HG02642 (cell line): Measurements from ENCODE around the gene EVC.

Experiments
- ATAC-seq: cut with Tn5 transposase; IDR thresholded peaks from one replicate; pipeline ENCODE4 v1.9.1; 2021; ENCODE audit warnings: mild to moderate bottlenecking; ENCODE audit not compliant: unreplicated experiment, poor library complexity

EVC gene

DNA sequence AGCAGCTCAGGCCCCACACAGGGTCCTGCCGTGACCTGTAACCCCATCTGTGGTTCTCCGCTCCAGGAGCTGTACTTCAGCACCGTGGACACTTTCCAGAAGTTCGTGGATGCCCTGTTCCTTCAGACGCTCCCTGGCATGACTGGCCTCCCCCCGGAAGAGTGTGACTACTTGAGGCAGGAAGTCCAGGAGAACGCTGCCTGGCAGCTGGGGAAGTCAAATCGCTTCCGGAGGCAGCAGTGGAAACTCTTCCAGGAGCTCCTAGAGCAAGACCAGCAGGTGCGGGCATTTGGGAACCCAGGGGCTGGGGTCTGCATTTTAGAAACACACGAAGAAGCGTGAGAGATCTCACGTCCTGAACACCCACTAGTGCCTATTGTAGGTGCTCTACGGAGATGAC is 72.5 kb downstream of the EVC start:
- no peak for ATAC-seq

DNA sequence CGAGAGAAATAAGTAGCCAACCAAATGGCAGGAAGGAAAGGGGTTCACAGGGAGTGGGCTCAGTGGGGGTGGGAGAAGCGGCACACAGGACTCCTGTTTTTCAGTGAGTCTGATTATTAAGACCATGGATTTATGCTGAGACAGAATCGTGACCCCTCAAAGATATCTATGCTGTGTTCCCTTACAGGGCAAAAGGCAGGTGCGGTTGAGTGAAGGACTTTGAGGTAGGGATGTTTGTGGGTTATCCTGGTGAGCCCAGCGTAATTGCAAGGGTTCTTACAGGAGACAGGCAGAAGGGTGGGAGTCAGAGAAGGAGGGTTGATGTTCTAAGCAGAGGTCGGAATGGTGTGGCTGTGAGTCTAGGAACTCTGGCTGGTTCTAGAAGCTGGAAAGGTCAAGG is 73.0 kb downstream of the EVC start:
- no peak for ATAC-seq

DNA sequence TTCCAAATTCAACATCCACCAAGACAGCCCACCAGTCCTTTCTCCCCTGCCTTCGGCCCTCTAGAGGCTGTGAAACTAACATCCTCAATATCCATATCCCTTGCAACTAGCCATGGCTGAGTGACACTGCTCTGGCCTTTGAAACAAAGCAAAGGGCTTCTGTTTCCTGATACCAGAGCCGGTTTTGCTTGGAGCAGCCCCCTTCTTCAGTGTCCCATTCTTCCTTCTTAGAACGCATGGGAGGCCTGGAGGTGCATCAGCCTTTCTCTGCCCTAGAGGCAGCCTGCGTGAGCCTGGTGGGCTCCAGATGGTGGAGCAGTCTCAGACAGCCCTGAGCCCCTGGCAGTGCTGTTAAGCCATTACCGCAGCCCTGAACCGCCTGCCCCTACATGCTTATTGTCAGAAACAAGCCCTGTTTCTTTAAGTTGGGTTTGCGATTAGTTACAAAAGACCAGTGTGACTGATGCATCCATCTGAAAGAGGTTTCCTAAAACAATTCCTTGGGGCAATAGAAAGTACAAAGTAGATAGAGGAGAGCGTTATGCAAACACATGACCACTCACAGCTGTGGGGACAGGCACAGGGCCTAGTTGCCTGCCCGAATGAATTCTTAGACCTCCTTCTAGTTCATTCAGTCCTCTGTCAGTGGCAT is 74.1 kb downstream of the EVC start:
- no peak for ATAC-seq

DNA sequence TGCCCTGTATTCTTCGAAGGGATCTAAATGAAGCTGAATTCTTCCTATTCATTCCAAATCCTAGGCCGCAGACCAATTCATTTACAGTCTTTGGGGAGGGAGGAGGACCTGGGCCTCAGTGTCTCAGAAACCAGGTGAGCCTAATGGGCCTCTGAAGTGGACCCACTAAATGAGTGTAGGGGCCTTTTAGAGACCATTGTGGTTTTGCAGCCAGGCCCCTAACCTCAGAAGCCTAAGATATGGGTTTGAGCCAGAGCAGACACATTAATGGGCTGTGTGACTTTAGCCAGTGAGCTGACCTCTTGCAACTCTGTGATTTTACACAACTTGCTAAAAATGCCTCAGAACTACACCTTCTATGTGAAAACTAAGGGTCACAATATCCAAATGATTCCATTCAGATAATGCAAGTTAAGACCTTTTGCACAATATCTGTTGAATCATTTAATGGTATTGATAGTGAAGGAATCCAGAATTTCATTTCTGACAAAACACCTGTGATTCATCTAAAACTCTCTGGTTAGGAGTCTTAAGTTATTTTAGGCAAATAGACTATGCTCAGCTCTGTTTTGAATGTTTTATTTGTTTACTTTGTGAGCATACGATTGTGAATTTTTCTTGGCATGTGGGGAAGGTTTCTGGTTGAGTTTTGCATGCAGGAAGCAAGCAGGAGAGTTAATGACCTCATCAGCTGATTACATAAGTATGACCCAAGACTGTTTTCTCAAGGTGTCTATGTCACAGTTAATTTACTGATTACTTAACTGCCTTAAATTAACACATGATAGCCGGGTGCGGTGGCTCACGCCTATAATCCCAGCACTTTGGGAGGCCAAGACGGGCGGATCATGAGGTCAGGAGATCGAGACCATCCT is 75.0 kb downstream of the EVC start:
- ATAC-seq = no peak

DNA sequence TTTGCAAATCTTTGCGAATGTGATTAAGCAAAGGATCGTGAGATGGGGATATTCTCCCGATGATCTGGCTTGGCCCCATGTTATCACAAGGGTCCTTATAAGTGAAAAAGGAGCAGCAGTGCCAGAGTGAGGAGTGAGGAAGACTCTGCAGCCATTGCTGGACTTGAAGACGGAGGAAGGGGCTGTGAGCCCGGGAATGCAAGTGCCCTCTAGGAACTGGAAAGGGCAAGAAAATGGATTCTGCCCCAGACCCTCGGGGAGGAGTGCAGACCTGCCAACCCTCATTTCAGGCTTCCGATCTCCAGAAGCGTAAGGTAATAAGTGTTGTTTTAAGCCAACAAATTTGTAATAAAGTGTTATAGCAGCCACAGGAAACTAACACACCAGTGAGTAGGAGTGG is 76.3 kb downstream of the EVC start:
- no peak for ATAC-seq

DNA sequence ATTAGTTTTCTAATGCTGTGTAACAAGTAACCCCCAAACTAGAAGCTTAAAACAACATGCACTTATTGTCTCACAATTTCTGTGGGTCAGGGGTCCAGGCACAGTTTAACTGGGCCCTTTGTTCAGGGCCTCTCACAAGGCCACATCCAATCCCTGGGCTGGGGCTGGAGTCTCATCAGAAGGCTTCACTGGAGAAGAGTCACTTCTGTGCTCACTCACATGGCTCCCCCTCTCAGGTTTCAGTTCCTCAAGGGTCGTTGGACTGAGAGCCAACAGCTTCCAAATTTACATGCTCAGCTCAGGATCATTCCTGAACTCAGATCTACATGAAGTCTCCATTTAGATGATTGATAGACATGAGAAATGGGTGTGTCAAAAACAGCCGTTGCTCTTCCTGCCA is 77.1 kb downstream of the EVC start:
- ATAC-seq = no peak

DNA sequence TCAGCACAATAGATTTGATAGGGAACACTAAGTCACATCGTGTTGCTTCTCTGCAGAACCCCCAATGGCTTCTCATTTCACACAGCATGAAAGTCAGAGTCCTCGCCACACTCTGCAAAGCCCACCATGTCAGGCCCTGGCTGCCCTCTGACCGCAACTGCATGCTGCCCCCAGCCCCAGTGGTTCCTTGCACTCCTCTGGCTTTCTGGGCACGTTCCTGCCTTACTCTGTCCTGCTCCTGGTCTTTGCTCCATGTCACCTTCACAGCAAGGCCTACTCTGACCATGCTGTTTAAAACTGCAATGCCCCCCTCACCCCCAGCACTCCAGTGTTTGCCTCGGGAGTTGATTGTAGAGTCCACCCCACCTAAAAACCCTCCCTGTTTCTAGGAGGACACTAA is 78.1 kb downstream of the EVC start:
- ATAC-seq = no peak

DNA sequence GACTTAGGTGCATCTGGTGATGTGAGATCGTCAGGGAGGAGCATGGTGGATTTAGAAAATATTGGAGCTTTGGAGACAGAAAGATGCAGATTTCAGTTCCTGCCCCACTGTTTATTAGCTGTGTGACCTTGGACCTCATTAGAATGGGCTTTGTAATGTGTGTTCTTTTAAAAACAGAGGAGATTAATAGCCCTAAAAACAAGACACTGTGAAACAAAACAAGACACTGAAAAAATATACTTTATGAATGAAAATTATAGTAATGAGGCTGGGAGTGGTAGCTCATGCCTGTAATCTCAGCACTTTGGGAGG is 79.5 kb downstream of the EVC start:
- ATAC-seq = no peak

DNA sequence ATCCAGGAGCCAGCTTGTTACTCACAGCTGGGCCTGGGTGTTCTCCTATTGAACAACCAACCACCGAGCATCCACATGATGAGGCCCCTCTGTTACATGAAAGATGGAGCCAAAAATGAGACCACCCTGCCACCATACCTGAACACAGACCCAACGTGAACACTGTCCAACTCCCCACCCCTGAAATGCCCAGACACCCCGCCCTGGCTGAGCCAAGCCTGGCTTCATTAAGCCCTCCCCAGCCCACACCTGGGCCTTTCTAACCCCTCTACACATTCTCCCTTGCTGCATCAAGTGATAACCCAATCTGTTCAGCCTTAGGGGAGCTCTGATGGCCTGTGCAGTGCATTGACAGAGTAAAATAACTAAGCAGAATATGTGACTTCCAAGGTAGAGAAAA is 80.7 kb downstream of the EVC start:
- no peak for ATAC-seq

DNA sequence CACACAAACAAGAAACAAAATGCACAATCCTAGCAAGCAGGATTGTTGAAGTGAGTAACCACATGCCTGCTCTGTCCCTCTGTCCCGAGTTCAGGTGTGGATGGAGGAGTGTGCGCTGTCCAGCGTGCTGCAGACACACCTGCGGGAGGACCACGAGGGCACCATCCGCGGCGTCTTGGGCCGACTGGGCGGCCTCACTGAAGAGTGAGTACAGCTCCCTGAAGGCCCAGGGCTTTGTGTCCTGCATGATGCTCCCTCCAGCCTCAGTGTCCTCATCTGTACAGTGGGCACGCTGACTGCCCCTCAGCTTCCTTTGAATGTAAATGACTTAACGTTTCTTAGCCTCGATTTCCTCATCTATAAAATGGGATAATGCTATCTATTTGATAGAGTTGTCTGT is 82.5 kb downstream of the EVC start:
- no peak for ATAC-seq

DNA sequence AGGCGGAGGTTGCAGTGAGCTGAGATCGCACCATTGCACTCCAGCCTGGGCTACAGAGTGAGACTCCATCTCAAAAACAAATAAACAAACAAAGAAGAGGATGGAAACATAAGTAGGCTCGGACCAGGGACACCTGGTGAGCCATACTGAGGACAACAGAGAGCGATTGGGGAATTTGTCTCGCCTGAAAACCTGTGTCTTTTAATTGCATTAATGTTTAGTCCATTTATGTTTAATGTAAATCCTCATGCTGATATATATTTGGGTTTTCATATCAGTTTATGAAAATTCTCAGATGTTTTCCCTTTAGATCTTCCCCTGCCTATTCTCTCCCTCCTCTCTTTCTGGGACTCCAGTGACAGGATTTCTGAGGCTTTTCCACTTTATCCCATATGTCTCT is 84.6 kb downstream of the EVC start:
- no peak for ATAC-seq

DNA sequence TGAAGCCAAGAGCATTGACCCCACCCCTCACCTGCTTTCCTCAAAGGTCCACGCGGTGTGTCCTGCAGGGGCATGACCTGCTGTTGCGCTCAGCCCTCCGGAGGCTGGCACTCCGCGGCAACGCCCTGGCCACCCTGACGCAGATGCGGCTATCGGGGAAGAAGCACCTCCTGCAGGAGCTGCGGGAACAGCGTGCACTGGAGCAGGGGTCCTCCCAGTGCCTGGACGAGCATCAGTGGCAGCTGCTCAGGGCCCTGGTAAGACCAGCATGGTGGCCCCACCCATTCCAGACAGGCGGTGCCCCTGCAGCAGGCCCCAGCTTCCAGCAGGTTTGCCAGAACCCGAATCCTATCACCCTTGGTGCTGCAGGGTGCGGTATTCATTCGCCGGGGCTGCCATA is 86.0 kb downstream of the EVC start:
- ATAC-seq = no peak

DNA sequence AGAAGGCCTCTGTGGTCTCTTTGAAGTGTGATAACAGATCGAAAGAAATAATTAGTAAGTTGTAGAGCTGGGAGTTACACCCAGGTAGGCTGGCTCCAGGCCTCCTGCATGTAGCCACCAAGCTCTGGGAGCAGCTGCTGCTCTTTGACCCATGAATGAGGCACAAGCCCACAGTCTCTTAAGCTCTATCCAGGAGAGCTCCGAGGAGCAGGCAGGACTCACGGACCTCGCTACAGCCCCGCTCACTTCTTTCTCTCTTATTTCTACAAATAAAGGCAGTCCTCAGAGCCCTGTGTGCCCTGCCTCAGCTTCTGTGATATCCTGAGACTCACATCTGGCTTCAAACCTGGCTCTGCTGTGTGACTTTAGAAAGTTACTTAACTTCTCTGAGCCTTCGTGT is 86.9 kb downstream of the EVC start:
- no peak for ATAC-seq

DNA sequence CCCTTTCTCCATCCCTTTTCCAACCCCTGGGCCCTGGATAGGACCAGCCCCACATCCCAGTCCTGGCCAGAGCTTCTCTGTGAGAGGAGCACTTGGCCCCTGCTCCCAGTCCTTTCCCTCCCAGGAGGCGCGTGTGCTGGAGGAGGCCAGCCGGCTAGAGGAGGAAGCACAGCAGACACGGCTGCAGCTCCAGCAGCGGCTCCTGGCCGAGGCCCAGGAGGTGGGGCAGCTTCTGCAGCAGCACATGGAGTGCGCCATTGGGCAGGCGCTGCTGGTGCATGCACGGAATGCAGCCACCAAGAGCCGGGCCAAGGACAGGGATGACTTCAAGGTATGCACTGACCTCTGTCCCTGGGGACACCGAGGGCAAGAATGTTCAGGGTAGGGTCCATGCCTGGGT is 87.5 kb downstream of the EVC start:
- ATAC-seq = no peak

DNA sequence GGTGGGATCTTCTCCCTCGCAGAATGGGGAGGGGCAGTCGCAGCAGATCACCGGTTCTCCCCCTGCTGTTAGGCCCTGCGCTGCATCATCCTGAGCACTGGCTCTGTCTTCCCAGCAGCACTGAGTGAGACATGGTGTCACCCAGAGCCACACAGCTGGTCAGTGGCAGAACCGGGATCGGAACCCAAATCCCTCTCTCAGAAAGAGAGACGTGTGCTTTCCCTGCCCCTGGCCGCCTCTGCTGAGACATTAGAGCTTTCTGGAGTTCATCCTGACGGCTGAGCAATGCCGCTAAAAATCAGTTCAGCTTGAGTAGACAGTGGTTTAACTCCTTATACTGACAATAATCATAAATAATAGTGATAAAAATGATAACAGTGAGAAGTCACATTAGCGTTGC is 87.9 kb downstream of the EVC start:
- ATAC-seq = no peak

DNA sequence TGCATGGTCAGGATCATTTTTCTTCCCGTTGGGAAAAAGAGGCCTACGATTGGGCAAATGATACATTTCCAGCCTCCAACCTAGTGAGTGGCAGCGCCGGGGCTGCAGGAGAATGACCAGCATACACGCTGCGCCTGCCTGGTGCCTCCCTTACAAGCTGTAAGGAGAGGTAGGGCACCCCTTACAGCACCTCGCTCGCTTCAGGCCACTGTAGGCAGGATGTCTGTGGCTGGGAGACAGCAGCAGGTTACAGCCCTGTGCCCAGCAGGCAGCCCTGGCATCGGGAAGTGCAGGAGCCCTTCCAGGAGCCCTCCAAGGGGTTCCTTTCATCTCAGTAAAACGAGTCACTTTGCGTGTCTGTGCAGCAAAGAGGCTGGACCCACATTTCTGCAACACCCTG is 88.4 kb downstream of the EVC start:
- ATAC-seq = no peak

DNA sequence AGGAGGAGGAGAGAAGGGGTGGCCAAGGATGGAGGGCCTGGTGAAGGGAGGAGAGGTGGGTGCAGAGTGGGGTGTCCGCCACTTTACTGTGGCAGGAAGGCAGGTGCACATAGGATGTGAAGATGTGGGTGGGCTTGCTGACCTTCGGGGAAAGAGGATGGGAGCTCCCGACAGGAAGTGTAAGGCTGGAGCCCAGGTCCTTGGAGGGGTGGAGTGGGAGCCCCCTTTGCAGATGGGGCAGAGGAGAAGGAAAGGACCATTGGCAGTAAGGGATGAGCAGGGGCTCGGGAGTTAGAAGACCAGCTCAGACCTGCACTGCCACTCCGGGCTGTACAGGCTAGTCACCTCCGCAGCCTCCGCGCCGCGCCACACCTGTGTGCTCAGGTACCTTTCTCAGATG is 89.5 kb downstream of the EVC start:
- ATAC-seq = no peak

DNA sequence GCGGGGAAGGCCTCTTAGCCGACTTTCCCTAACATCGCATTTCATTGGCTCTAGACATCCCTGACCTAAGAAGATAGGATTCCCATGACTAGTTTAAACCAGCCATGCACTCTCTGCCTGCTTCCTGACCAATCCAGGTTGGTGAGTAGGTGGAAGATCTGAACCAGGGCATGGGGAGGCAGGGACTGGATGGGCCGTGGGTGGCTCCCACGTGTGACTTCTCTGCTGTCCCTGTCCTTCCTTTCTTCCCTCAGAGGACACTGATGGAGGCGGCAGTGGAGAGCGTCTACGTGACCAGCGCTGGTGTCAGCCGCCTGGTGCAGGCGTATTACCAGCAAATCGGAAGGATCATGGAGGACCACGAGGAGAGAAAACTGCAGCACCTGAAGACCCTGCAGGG is 90.7 kb downstream of the EVC start:
- no peak for ATAC-seq

DNA sequence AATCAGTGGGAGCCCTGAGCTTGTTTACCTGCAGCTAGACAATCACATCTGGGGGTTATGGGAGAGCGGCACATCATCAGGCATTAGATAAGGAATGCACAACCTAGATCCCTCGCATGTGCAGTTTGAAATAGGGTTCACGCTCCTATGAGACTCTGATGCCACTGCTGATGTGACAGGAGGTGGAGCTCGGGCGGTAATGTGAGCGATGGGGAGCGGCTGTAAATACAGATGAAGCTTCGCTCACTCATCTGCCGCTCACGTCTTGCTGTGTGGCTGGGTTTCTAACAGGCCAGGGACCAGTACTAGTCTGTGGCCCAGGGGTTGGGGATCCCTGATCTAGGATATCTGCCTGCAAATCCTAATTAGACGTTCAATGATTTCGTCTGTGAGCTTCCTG is 91.6 kb downstream of the EVC start:
- ATAC-seq = no peak

DNA sequence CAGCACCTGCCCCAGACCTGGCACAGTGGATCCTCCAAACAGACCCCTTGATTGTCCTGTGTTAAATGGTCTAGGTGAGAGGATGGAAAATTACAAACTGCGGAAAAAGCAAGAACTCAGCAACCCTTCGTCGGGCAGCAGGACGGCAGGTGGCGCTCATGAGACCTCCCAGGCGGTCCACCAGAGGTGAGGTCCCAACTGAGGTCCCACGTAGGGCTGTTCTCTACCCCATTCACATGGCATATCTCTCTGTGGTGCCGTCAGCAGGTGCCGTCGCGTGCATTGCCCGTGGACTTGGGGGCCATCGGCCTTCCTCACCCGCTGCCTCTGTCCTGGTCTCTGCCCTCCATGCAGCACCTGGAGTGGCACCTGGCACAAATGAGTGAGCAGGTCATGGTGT is 93.7 kb downstream of the EVC start:
- ATAC-seq = no peak

DNA sequence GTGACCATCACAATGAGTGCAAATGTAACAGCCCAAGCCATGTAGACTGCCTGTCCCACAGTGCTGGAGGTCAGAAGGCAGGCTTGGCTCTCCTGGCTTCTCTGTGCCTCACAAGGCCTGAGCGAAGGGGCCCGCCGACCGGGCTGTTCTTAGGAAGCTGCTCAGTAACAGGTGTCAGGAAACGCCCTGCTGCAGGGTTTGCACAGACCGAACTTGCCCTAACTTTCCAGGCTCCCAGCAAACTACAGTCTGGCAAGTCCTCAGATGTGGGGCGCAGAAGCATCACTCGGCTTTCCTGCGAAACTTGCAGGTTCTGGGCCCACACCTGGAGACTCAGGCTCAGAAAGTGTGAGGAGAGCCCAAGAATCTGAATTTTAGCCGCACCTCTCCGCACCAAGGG is 94.3 kb downstream of the EVC start:
- ATAC-seq = no peak

DNA sequence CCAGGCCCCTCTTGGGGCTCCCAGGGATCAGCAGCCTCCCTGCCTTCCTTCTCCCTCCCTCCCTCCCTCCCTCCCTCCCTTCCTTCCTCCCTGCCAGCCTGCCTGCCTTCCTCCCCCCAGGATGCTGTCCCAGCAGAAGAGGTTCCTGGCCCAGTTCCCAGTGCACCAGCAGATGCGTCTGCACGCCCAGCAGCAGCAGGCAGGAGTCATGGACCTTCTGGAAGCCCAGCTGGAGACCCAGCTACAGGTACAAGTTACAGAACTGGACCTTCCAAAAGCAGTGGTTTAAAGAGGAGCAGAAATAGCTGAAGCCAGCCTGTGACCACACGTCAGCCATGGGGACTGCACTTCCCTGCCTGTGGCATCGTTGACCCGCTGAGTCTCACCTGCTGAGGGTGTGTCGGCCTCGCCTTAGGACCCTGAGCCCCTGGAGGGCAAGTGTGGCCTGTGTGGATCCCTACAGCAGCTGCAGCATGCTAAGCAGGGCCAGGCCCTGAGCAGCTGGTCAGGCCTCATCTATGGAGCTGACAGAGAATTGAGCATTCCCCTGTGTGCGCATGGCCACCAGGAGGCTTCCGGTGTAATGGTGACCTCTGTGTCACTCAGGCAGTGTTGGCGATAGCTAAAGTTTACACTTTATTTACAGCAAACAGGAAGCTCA is 97.2 kb downstream of the EVC start:
- ATAC-seq = no peak
